K562 (cell line): ENCODE data around the gene FTSJ1. TPM values are rescaled to one million over a fixed set of nuclear protein-coding genes. Genes with fewer than 3 reads are reported as not detected.
A peak's percentile ranks its signal among the peaks of the same experiment; 100 is the strongest.

Source experiments
- BRD4 ChIP-seq: fragments of 200-600 bp; sonication (generic); IDR thresholded peaks from 2 replicates; pipeline ENCODE4 v1.6.1; 2017; ENCODE audit warnings: inconsistent platforms
- ID3 ChIP-seq, 2 experiments: fragments of 250-450 bp in 1 of 2; fragments of 450-650 bp in 1 of 2; sonication (Bioruptor Pico) in 1 of 2; IDR thresholded peaks; 2 replicates each; pipeline versions ENCODE4 v1.6.1 to v1.8.0; 2016 to 2021; ENCODE audit warnings: mild to moderate bottlenecking in 2 of 2, moderate library complexity in 2 of 2, missing compliant biosample characterization in 1 of 2, missing genetic modification characterization in 1 of 2
- SP2 ChIP-seq: IDR thresholded peaks from 2 replicates; pipeline ENCODE4 v1.6.1; 2011; ENCODE audit warnings: mild to moderate bottlenecking, low read depth, low read length, moderate library complexity; ENCODE audit not compliant: poor library complexity, severe bottlenecking; ENCODE audit errors: extremely low read depth
- TSHZ1 ChIP-seq: fragments of 250-450 bp; sonication (Bioruptor Pico); IDR thresholded peaks from 2 replicates; pipeline ENCODE4 v1.4.0; 2020; ENCODE audit warnings: mild to moderate bottlenecking, moderate library complexity
- polyA plus RNA-seq, 8 experiments: library from polyadenylated mRNA; depleted of rRNA in 4 of 8; stranded (reverse) in 5 of 8; unstranded in 3 of 8; fragments of >200 nt; fragmentation: Nextera tagmentation in 2 of 8; fragmentation: Illumina TruSeq in 1 of 8; extraction: Ambion mirVana in 2 of 8; extraction: Trizol in 1 of 8; gene quantifications; 2 replicates each; pipeline versions ENCODE4 v1.2.1 to v1.2.3, GENCODE V29; 2011 to 2014; ENCODE audit warnings: inconsistent platforms in 1 of 8, missing spikeins in 1 of 8
- total RNA-seq, 7 experiments: library from RNA; depleted of rRNA in 6 of 7; stranded (reverse); fragments of >200 nt in 6 of 7; fragmentation: Illumina TruSeq in 2 of 7; extraction: Trizol in 2 of 7; gene quantifications; 2 replicates each; pipeline versions ENCODE4 v1.2.1 to v1.2.3, GENCODE V29; 2011 to 2021; ENCODE audit warnings: low replicate concordance in 1 of 7

Gene FTSJ1
- total and polyA plus RNA-seq, 9 of the 15 experiments (the other 6 are each of a cell fraction or from before 2014, with no cell fraction given), result 12.2 to 95.6 (median 71.6) TPM

GRCh38 chrX:48521353-48522243, 45.6 kb downstream of the FTSJ1 start, which contains the start of gene EBP (continued):
- TF ChIP-seq ID3 (CRISPR knock-in tag; IDR thresholded peaks at IDR 0.05), result no peak
- no peak for TF ChIP-seq ID3 (tag; IDR thresholded peaks at IDR 0.05)
- no peak for TF ChIP-seq BRD4
- peak; percentile 41 for TF ChIP-seq SP2
- TF ChIP-seq TSHZ1 (CRISPR knock-in tag), result no peak
